GM23248 (cell line): ENCODE results near the gene CDCA5.

Experiments used
- EZH2 ChIP-seq: fragments of 200-600 bp; sonication (generic); IDR thresholded peaks from 2 replicates; pipeline ENCODE4 v1.6.1; 2018; ENCODE audit warnings: antibody characterized with exemption, mild to moderate bottlenecking; ENCODE audit not compliant: insufficient read depth, poor library complexity, severe bottlenecking
- EZH2phosphoT487 ChIP-seq: fragments of 200-600 bp; sonication (generic); IDR thresholded peaks from 2 replicates; pipeline ENCODE4 v1.6.1; 2018; ENCODE audit warnings: antibody characterized with exemption, moderate library complexity, mild to moderate bottlenecking, low read depth; ENCODE audit not compliant: insufficient read depth

- TF ChIP-seq EZH2 (no peak), EZH2phosphoT487 (no peak)
Measured at GRCh38 chr11:65043881-65044501, 39.8 kb downstream of the CDCA5 start.
